ENCODE results near the gene KDM4C.
A peak's percentile ranks its signal among the peaks of the same experiment; 100 is the strongest.
"Not testable (repeated sequence)": the region's sequence is repeated elsewhere in the genome, so short reads cannot be mapped to it uniquely, and the experiment has no call there.

The KDM4C gene
- total RNA-seq, result 110 to 132 reads per million in 2 donors

GRCh38 chr9:6757456-6758247 is at the start of gene KDM4C:
Gene KDM4C (plus strand): TSS chr9:6757973. CDS start chr9:6792989, 35,016 bp downstream.
- DNase-seq, result peak; percentile 88 to 98 (median 91)

DNA sequence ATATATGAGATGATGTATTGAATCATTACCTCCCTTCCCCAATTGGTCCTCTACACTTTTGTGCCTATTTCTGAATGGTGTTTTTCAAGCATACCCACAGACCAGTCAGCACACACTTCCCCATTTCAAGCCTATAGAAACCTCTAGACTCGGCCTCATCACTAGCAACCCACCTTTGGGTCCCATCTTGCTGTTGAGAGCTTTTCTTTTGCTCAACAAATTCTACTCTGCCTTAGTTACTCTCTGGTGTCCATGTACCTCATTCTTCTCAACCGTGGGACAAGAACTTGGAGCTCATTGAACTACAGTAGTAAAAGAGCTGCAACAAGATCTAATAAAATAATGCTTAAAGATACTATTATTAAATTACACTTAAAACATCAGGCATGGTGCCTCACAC is 49.0 kb upstream of the KDM4C start:
- peak in 1 of 5 experiments; percentile 21 for DNase-seq

DNA sequence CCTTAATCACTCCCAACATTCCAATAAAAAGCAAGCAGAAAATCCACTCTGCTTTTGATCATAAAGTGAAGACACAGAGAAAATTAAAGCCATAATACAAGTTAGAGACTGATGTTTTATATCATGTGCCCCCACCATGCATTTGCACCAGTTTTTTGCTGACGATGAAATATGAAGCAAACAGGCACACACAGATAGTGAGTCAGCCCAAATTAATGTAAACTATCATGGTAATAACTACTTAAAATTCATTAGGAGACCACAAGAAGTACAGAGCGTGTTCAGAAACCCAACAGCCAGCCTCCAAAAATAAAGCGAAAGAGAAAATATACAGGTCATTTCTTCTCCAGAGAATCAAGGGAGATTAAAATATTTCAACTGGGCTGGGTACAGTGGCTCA is 46.4 kb upstream of the KDM4C start:
- DNase-seq, result no peak

GRCh38 chr9:6712041-6712440 is 45.7 kb upstream of the KDM4C start:
- no peak for DNase-seq

DNA sequence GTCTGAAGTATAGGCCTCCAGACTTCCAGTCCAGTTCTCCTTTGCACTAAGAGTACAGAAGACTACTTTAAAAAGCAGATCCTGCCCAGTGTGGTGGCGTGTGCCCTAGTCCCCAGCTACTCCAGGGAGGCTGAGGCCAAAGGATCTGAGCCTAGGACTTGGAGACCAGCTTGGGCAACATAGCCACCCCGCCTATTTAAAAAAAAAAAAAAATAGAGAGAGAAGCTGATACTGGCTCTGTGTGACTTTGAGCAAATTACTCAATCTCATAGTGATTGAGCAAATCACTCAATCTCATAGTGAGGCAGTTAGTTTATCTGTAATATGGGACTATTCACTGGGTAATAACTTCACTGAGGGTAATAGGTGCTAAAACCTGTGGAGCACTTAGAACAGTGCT is 43.6 kb upstream of the KDM4C start:
- DNase-seq, result no peak

- not testable (repeated sequence) for DNase-seq
Observed at GRCh38 chr9:6715153-6715754, 42.5 kb upstream of the KDM4C start.

DNA sequence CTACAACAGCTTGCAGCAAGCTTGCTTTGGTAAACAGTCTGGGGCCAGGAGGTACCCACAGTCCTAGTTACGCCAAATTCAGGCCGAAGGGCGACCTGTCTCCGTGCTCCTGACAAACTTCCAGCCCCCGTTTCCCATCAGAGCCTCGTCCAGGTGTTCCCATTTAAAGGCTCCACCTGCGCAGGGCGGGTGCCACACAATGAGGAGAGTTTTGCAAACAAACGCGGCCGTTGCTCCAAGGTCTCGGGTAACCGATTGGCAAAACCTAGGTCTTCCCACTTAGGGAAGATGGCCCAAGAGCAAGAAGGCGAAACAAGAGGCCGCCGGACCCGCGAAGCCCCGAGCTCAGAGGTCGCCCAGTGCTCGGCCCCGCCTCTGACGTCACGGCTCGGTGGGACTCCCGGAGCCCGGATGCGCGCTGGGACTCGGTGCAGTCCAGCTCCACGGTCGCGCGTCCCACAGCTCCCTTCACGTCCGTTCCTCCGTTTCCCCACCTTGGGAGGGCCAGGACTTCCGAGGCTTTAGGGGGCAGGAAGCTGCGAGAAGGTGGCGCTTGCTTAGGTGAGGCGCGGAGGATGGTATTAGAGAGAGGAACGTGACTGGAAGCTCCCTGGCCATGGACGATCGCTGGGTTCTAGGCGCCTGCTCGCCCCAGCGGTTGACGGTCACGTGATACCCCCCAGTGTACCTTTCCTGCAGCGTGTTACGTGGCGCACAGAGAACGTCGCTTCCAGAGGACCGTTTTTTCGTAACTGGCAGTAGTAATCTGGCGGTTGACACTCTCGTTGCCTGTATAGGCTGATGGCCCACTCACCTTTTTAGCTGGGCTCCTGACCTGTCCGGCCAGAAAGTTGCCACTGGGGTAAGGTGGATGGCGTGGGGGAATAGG is 41.8 kb upstream of the KDM4C start:
- DNase-seq, result peak; percentile 32 to 94 (median 47)

DNA sequence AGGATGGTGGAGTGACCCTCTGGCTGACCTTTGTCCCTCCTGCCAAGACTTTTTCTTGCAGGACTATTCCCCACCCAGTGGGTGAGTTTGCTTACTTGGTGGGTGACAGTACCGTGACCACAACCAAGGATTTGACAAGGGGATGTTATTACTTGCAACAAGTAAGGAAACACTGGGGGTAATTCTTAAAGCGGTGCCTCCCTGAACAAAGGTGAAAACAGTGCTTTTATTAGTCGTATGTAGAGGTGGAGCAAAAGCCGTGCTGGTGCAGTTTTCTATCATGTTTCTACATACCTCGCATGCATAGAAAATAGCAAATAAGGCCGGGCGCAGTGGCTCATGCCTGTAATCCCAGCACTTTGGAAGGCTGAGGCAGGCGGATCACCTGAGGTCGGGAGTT is 41.0 kb upstream of the KDM4C start:
- peak in 1 of 5 experiments; percentile 17 for DNase-seq

- DNase-seq, result no peak
Observed at GRCh38 chr9:6723881-6724420, 33.8 kb upstream of the KDM4C start.

GRCh38 chr9:6733257-6733656 is 24.5 kb upstream of the KDM4C start:
- DNase-seq, result no peak

DNA sequence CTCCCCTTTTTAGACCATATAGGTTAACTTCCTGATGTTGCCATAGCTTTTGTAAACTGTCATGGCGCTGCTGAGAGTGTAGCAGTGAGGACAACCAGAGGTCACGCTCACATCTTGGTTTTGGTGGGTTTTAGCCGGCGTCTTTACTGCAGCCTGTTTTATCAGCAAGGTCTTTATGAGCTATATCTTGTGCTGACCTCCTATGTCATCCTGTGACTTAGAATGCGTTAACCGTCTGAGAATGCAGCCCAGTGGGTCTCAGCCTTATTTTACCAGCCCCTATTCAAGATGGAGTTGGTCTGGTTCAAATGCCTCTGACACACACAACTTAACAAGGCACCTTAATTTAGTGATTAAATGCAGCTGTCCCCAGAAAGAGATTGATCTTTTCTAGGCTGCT is 23.9 kb upstream of the KDM4C start:
- no peak for DNase-seq

- no peak for DNase-seq
Observed at GRCh38 chr9:6735422-6735821, 22.4 kb upstream of the KDM4C start.

- DNase-seq, result no peak
Observed at GRCh38 chr9:6739218-6739617, 18.6 kb upstream of the KDM4C start.

- DNase-seq, result not testable (repeated sequence)
Observed at GRCh38 chr9:6748861-6749260, 8.9 kb upstream of the KDM4C start.

DNA sequence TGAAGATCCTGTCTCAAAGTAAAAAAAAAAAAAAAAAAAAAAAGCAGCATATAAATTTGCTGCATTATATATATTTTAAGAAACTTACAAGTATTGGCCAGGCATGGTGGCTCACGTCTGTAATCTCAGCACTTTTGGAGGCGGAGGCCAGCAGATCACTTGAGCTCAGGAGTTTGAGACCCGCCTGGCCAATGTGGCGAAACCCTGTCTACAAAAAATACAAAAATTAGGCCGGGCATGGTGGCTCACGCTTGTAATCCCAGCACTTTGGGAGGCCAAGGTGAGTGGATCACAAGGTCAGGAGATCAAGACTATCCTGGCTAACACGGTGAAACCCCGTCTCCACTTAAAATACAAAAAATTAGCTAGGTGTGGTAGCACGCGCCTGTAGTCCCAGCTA is 2.9 kb upstream of the KDM4C start:
- DNase-seq, result not testable (repeated sequence)

DNA sequence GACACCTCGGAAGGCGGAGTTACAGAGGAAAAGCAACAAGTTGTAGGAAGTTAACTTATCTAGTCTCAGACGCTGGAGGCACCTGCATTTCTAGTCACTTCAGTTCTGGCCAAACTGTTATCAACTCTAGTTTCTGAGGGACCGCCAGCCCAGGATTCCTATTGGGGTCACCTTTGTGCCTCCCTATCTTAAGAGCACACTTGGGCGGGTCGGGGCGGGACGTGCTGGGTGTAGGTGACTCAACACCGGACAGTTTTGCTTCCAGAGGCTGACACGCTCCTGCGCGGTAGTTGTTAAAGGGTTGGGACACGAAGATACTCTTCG is 679 bp upstream of the KDM4C start:
- DNase-seq, result peak in 3 of 5 experiments; percentile 46 to 68 (median 65)

GRCh38 chr9:6758248-6758497 is 400 bp downstream of the KDM4C start:
- no peak for DNase-seq

DNA sequence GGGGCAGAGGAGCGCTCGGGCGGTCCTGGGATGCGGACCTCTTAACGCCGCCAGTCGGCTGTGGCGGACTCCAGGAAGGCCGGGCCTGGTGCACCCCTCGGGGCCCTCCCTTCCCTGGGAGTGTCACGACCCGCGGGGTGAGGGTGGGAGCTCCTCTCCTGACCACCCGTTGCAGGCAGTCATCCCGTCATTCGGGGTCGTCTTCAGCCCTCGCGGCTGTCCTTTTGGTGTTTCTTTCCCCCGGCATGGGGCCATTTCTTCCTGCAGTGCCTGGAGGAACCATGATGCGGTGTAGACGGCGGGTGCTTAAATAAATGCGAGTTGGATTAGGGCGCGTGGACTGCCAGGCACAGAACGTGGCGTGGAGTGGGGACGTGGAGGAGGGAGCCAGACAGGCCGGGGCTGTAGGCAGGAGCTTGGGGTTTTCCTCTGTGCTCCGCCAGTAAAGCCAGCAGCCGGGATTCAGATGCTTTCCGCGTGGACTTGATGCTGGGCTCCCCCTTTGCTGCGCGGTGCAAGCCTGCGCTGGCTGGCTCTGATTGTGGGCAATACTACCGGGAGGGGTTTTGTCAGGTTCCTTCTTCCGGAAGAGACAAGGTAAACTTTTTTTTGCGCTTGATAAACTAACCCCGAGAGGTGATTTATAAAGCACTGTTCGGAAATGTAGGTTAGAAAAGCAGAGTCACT is 868 bp downstream of the KDM4C start:
- peak; percentile 24 to 80 (median 49) for DNase-seq

DNA sequence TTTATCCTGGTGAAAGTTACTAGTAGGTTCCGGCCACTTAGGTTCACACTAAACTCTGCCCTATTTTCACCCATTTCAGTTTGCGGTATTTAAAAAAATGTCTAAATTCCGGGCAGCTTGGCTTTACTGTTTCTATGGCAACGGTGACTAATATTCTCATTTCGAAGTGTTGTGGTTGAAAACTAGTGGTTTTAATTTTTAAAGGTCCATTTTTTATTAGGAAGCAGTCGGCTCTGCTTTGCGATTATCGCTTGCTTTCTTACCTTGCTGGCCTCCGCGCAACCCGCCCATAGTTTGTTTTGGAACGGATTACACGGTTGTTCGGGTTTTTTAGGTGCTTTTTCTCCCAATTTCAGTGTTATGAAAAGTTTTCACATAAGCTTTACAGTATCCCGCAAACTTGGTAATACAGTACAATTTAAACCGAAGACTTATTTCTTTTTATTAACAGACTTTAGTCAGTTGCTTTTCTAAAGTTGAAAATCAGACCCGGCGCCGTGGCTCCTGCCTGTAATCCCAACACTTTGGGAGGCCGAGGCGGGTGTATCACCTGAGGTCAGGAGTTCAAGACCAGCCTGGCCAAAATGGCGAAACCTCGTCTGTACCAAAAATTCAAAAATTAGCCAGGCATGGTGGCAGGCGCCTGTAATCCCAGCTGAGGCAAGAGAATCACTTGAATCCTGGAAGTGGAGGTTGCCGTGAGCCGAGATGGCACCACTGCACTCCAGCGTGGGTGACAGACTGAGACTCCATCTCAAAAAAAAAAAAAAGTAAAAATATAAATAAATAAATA is 1.6 kb downstream of the KDM4C start:
- peak in 1 of 5 experiments; percentile 78 for DNase-seq

DNA sequence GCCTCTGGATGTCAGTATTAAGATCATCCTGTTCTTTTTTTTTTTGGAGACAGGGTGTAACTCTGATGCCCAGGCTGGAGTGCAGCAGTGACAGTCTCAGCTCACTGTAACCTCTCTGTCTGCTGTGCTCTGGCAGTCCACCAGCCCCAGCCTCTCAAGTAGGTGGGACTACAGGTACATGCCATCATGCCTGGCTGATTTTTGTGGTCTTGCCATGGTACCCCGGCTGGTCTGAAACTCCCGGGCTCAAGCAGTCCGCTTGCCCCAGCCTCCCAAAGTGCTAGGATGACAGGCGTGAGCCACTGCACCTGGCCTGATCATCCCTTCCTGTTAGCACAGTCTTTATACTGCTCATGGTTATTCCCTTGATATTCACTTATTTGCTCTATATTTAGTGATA is 3.5 kb downstream of the KDM4C start:
- no peak for DNase-seq

DNA sequence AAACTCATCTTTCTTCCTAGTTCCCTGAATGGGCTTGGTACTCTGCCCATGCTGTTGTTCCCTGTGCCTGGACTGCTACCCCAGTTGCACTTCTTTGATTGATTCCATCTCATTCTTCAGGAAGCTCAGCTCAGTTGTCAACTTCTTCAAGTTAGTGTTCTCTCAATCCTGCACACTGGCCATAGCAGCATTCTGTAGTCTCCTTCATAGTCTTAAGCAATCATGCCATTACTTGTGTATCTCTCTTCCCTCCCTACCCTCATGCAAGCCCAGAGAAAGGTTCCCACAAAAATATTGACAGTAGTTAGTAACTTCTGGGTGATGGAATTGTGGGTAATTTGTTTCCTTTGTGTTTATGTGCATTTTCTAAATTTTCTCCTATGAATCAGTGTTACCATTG is 5.5 kb downstream of the KDM4C start:
- DNase-seq, result no peak

DNA sequence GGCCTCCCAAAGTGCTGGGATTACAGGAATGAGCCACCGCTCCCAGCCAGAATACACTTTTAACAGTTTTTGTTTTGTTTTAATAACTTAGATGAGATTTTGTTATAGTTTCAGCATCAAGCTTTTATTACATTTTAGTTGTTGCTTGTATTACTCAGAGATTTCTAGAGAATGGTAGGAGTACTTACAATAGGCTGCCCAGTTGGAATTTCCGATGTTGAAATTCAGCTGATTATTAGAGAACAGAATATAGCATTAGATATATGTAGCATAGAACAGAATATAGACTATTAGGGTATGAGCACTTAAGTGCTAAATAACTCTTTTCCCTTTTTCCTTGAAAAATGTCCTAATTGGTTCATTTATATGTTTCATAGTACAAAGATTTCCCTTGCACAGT is 6.2 kb downstream of the KDM4C start:
- no peak for DNase-seq

All from T-helper 2 cell (primary cell).